A549 (cell line): Measurements from ENCODE around the gene CACNA1D.

ENCODE experiments used
- CEBPB ChIP-seq, 2 experiments: fragments of >200 bp in 1 of 2; sonication (Bioruptor Twin) in 1 of 2; formaldehyde crosslinking in 1 of 2; IDR thresholded peaks; 2 replicates each; pipeline ENCODE4 v1.6.1; 2012 to 2016
- GATA3 ChIP-seq: IDR thresholded peaks from 2 replicates; pipeline ENCODE4 v1.6.1; 2012; ENCODE audit warnings: borderline replicate concordance
- JUNB ChIP-seq: fragments of >200 bp; sonication (Bioruptor Twin); formaldehyde crosslinking; IDR thresholded peaks from 2 replicates; pipeline ENCODE4 v1.6.1; 2016
- KDM5A ChIP-seq: fragments of 200-600 bp; sonication (generic); IDR thresholded peaks from 2 replicates; pipeline ENCODE4 v1.6.1; 2016; ENCODE audit warnings: antibody characterized with exemption, mild to moderate bottlenecking
- MAFK ChIP-seq: fragments of 450-650 bp; IDR thresholded peaks from 2 replicates; pipeline ENCODE4 v1.6.1; 2014; ENCODE audit not compliant: partially characterized antibody
- POLR2A ChIP-seq: IDR thresholded peaks from 2 replicates; pipeline ENCODE4 v1.6.1; 2012; ENCODE audit warnings: mild to moderate bottlenecking, low read length
- RCOR1 ChIP-seq: fragments of 150-350 bp; IDR thresholded peaks from 2 replicates; pipeline ENCODE4 v1.6.1; 2014; ENCODE audit warnings: antibody characterized with exemption, low read length, low read depth
- REST ChIP-seq: fragments of 200-600 bp; sonication (generic); IDR thresholded peaks from 2 replicates; pipeline ENCODE4 v1.6.1; 2016; ENCODE audit warnings: antibody characterized with exemption, mild to moderate bottlenecking, moderate library complexity
- SREBF2 ChIP-seq: fragments of 450-650 bp; IDR thresholded peaks from 2 replicates; pipeline ENCODE4 v1.6.1; 2014; ENCODE audit warnings: mild to moderate bottlenecking, moderate library complexity
- USF2 ChIP-seq: fragments of 450-650 bp; IDR thresholded peaks from 2 replicates; pipeline ENCODE4 v1.6.1; 2014; ENCODE audit warnings: antibody characterized with exemption
- TF ChIP-seq, protein P1 (sequence below): fragments of >200 bp; sonication (Bioruptor Twin); formaldehyde crosslinking; IDR thresholded peaks from 3 replicates; pipeline ENCODE4 v1.5.1; 2016
- TF ChIP-seq, protein P2 (sequence below): IDR thresholded peaks from 2 replicates; pipeline ENCODE4 v1.6.1; 2012; ENCODE audit warnings: low read depth, borderline replicate concordance

DNA sequence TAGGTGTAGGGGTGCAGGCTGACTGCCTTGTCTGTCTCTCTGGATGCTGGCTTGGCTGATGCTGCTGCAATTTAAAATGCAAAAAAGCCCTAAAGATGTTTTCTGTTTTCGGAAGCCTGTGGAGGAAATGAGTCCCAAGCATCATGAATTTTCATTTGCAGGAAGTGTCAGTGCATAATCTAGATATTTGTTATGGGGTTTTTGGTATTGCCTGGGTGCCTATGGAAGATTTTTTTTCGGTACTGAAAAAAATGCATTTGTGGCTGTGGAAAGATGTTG lies 1.9 kb downstream of the CACNA1D start:
- TF ChIP-seq GATA3 (no peak), SREBF2 (no peak), REST (no peak), POLR2A (no peak), CEBPB (IDR thresholded peaks at IDR 0.05) (no peak), RCOR1 (no peak), USF2 (no peak), MAFK (no peak), JUNB (no peak), KDM5A (no peak)
- TF ChIP-seq, protein P1, sequence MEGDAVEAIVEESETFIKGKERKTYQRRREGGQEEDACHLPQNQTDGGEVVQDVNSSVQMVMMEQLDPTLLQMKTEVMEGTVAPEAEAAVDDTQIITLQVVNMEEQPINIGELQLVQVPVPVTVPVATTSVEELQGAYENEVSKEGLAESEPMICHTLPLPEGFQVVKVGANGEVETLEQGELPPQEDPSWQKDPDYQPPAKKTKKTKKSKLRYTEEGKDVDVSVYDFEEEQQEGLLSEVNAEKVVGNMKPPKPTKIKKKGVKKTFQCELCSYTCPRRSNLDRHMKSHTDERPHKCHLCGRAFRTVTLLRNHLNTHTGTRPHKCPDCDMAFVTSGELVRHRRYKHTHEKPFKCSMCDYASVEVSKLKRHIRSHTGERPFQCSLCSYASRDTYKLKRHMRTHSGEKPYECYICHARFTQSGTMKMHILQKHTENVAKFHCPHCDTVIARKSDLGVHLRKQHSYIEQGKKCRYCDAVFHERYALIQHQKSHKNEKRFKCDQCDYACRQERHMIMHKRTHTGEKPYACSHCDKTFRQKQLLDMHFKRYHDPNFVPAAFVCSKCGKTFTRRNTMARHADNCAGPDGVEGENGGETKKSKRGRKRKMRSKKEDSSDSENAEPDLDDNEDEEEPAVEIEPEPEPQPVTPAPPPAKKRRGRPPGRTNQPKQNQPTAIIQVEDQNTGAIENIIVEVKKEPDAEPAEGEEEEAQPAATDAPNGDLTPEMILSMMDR, result no peak
- TF ChIP-seq, protein P2, sequence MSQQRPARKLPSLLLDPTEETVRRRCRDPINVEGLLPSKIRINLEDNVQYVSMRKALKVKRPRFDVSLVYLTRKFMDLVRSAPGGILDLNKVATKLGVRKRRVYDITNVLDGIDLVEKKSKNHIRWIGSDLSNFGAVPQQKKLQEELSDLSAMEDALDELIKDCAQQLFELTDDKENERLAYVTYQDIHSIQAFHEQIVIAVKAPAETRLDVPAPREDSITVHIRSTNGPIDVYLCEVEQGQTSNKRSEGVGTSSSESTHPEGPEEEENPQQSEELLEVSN, result no peak
